Suprapubic skin (tissue), 4 donors: ENCODE results near the gene PDHX.

ENCODE experiments used
- CTCF ChIP-seq, 2 donors: fragments of 200-600 bp in 1 of 2; fragments of 450-650 bp in 1 of 2; sonication (generic) in 1 of 2; IDR thresholded peaks; one replicate each; pipeline ENCODE4 v1.5.1; 2016 to 2019; ENCODE audit warnings: antibody characterized with exemption in 2 of 2, mild to moderate bottlenecking in 1 of 2, moderate library complexity in 1 of 2
- EP300 ChIP-seq: sonication (generic); formaldehyde crosslinking; IDR thresholded peaks from one replicate; pipeline ENCODE4 v1.6.1; 2017; ENCODE audit warnings: antibody characterized with exemption
- POLR2A ChIP-seq, 2 donors: fragments of 450-650 bp; IDR thresholded peaks; one replicate each; pipeline ENCODE4 v1.6.1; 2017; ENCODE audit warnings: antibody characterized with exemption in 2 of 2, mild to moderate bottlenecking in 2 of 2, moderate library complexity in 2 of 2
- POLR2AphosphoS5 ChIP-seq, 3 donors: sonication (generic); formaldehyde crosslinking; IDR thresholded peaks; one replicate each; pipeline ENCODE4 v1.6.1; 2017; ENCODE audit warnings: antibody characterized with exemption in 3 of 3

DNA sequence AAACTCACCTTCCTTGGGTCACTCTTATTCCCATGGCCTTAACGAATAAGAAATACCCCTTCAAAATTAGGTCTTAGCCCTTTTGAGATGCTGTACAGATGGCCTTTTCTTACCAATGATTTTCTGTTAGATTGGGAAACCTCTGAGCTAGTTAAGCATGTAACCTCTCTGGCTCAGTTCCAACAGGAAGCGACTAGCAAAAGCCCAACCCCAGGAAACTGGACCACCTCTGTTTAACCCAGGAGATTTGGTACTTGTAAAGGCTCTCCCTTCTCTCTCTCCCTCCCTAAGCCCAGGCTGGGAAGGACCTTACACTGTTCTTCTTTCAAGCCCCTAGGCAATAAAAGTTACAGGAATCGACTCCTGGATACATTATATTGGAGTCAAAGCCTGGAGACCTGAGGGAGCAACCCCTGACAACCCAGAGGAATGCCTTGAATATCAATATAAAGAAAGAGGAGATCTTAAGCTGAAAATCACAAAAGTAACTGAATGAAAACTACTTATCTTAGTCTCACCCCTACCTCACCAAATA lies 11.9 kb upstream of the PDHX start:
- TF ChIP-seq CTCF (IDR thresholded peaks at IDR 0.05) (no peak), POLR2AphosphoS5 (IDR thresholded peaks at IDR 0.05) (no peak), POLR2A (IDR thresholded peaks at IDR 0.05) (no peak), EP300 (no peak)
